Stomach (tissue), 4 donors: ENCODE results near the gene ESCO1.

ENCODE experiments used
- EP300 ChIP-seq: sonication (generic); formaldehyde crosslinking; IDR thresholded peaks from one replicate; pipeline ENCODE4 v1.6.1; 2017; ENCODE audit warnings: antibody characterized with exemption
- TF ChIP-seq, protein P1 (sequence below), 7 experiments: fragments of 450-650 bp in 4 of 7; fragments of 200-600 bp in 3 of 7; sonication (generic) in 3 of 7; IDR thresholded peaks; one replicate each; pipeline ENCODE4 v1.5.1; 2016 to 2019; ENCODE audit warnings: antibody characterized with exemption in 7 of 7, control low read depth in 2 of 7, mild to moderate bottlenecking in 1 of 7

DNA sequence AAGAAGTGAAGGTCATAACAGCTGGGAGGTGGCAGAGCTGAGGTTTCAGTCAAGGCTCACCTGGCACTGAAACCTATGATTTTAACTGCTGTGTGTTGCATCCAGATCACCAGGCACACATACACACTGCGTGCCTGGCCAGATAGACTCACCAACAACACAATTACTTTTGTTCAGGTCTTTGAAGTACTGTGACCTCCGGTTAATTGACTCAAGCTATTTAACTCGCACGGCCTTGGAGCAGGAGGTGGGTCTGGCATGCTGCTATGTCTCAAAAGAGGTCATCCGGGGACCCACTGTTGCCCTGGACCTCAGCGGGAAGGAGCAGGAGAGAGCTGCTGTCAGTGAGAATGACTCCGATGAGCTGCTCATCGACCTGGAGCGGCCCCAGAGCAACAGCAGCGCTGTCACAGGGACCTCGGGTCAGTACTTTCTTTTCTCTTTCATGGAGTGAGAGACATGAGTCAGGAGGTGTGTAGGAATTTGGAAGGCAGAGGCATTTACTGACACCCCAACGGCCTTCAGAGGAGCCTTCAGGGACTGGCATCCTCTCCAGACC lies 104.1 kb downstream of the ESCO1 start:
- TF ChIP-seq, protein P1, sequence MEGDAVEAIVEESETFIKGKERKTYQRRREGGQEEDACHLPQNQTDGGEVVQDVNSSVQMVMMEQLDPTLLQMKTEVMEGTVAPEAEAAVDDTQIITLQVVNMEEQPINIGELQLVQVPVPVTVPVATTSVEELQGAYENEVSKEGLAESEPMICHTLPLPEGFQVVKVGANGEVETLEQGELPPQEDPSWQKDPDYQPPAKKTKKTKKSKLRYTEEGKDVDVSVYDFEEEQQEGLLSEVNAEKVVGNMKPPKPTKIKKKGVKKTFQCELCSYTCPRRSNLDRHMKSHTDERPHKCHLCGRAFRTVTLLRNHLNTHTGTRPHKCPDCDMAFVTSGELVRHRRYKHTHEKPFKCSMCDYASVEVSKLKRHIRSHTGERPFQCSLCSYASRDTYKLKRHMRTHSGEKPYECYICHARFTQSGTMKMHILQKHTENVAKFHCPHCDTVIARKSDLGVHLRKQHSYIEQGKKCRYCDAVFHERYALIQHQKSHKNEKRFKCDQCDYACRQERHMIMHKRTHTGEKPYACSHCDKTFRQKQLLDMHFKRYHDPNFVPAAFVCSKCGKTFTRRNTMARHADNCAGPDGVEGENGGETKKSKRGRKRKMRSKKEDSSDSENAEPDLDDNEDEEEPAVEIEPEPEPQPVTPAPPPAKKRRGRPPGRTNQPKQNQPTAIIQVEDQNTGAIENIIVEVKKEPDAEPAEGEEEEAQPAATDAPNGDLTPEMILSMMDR (IDR thresholded peaks at IDR 0.05) = no peak
- TF ChIP-seq EP300 = no peak
